IPS-20b (cell line): ENCODE results near the gene RGL4.

Experiments
- H3K27ac ChIP-seq: one replicate; pipeline ENCODE4 v1.5.1; 2013; ENCODE audit warnings: low read length
- H3K27me3 ChIP-seq: 2 replicates; pipeline ENCODE4 v1.6.1; 2013; ENCODE audit warnings: mild to moderate bottlenecking, low read length, inconsistent platforms; ENCODE audit not compliant: insufficient read depth
- H3K36me3 ChIP-seq: 2 replicates; pipeline ENCODE4 v1.6.1; 2013; ENCODE audit warnings: low read depth, mild to moderate bottlenecking, inconsistent platforms, low read length, moderate library complexity; ENCODE audit not compliant: insufficient read depth
- H3K4me1 ChIP-seq: 2 replicates; pipeline ENCODE4 v1.6.1; 2013; ENCODE audit warnings: mild to moderate bottlenecking, control low read depth, inconsistent platforms, low read length, moderate library complexity; ENCODE audit not compliant: insufficient read depth
- H3K4me3 ChIP-seq: 2 replicates; pipeline ENCODE4 v1.5.1; 2013; ENCODE audit warnings: mild to moderate bottlenecking, low read length, inconsistent platforms
- H3K9ac ChIP-seq: 2 replicates; pipeline ENCODE4 v1.6.1; 2013; ENCODE audit warnings: low read depth, mild to moderate bottlenecking, inconsistent platforms, low read length, moderate library complexity
- H3K9me3 ChIP-seq: 2 replicates; pipeline ENCODE4 v1.6.1; 2013; ENCODE audit warnings: mild to moderate bottlenecking, low read depth, low read length, inconsistent platforms; ENCODE audit not compliant: insufficient read depth

Gene RGL4

DNA sequence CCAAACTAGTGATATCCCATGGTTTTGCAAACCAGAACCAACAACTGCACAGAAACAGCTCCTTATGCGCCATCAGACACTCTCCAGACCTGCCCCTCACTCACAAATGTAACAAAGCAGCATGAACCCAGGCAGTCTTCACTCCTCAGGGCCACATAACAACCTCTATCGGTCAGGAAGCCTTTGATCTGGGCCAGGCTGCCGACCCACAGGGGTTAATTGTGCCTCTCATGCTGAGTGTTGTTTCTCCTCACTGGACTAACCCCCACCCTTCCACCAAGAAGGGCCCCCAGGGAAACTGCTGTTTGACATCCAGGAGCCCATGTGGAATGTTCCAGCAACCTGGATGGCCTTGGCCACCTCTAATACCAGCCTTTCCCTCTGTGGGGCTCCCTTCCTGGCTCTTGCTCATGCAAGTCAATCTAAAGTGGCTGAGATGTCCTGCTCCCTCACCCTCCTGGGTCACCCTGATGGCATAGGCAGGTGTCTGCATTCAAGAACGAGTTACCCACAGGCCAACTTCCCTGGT, 7.9 kb upstream of the RGL4 start:
- H3K4me3 ChIP-seq, result no peak overlapping the region
- peaks cover 27% of the 10 kb centered on the region for H3K36me3 ChIP-seq
- H3K27me3 ChIP-seq, result no peaks in the 10 kb centered on the region
- no peaks in the 10 kb centered on the region for H3K4me1 ChIP-seq
- no peak overlapping the region for H3K27ac ChIP-seq
- no peak overlapping the region for H3K9ac ChIP-seq
- no peaks in the 10 kb centered on the region for H3K9me3 ChIP-seq

DNA sequence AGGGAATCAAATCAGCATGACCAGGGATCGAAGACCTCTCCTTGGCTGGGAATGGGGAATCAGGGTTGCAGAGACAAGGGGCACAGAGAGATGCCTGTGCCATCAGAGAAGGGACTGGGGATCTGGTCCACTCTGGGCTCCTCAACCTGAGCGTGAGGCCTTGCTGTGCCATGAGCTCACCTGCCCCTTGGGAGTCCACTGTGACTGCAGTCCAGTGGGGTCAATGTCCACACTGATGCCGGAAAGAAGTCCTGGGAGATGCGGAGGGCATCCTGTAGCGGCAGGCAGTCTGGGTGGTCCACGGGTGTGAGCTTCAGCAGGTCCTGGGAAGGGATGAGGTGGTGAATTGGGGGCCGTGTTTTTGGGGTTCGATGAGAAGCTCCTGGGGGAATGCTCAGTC, 7.3 kb upstream of the RGL4 start:
- Histone ChIP-seq H3K9me3 (no peaks in the 10 kb centered on the region), H3K36me3 (peaks cover 27% of the 10 kb centered on the region), H3K4me1 (no peaks in the 10 kb centered on the region), H3K4me3 (no peak overlapping the region), H3K27me3 (no peaks in the 10 kb centered on the region), H3K9ac (no peak overlapping the region), H3K27ac (no peak overlapping the region)

DNA sequence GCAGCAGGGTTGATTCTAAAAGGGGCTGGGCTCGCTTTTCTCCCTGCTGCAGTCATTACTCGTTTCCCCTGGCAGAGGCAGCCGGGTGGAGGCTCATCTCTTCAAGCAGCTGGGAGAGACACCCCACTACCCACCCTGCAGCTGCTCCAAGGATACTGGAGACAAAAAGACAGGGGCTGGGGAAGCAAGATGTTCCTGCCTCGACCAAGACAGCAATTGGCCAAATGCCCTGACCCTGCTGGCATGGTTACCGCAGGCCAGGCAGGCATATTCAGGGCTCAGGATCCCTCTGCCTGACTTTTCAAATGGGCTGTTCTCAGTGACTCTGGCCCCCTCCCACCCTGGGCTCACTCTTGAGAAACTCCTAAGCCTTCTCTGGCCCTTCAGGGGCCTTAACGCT, 6.8 kb upstream of the RGL4 start:
- Histone ChIP-seq H3K36me3 (peaks cover 27% of the 10 kb centered on the region), H3K4me1 (no peaks in the 10 kb centered on the region), H3K4me3 (no peak overlapping the region), H3K9me3 (no peaks in the 10 kb centered on the region), H3K9ac (no peak overlapping the region), H3K27ac (no peak overlapping the region), H3K27me3 (no peaks in the 10 kb centered on the region)

DNA sequence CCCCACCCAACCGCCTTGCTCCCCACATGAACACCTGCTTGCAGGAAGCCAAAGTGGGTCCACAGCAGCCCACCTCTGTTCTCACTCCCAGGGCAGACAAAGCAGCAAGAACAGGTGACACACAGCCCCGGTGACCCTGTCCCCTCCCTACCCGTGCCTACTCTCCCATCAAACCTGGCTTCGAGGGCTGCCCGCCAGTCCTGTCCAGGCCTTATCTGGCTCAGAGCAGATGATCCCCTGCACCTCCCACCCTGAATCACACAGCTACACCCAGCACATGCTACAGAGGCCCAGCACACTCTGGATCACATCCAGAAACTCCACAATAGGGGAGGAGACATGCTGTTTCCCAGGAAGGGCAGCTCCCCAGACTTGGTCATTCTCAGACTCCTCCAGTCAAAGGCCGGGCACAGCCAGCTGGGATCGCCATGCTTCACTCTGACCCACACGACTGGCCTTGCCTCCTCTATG, 6.2 kb upstream of the RGL4 start:
- H3K27me3 ChIP-seq, result no peaks in the 10 kb centered on the region
- H3K27ac ChIP-seq, result no peak overlapping the region
- H3K9me3 ChIP-seq, result no peaks in the 10 kb centered on the region
- H3K36me3 ChIP-seq, result peaks cover 27% of the 10 kb centered on the region
- H3K4me1 ChIP-seq, result no peaks in the 10 kb centered on the region
- H3K9ac ChIP-seq, result no peak overlapping the region
- H3K4me3 ChIP-seq, result no peak overlapping the region

DNA sequence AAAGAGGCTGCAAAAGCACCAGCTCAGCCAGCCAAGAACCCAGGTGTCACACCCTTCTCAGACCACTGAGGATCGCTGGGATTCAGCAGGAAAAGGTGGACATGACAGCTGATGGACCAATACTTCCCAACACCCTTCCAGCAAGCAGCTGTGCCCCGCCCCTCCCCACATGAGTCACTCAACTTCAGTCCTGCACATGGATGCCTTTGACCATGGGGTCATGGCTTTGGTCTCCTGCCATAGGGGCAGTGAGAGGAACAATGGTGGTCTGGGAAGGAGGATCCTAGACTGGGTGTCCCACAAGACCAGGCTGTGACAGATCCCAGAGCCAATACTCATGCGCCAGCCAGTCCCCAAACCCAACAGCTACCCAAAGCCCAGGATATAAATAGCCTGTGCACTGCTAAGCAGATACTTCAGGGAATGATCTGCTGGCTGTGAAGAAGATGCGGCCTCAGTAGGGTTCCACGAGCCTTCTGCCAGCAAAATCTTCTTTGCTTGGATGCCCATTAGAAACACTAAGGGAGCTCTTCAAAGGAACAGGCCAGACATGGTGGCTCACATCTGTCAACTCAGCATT, 5.5 kb upstream of the RGL4 start:
- H3K27me3 ChIP-seq, result no peaks in the 10 kb centered on the region

DNA sequence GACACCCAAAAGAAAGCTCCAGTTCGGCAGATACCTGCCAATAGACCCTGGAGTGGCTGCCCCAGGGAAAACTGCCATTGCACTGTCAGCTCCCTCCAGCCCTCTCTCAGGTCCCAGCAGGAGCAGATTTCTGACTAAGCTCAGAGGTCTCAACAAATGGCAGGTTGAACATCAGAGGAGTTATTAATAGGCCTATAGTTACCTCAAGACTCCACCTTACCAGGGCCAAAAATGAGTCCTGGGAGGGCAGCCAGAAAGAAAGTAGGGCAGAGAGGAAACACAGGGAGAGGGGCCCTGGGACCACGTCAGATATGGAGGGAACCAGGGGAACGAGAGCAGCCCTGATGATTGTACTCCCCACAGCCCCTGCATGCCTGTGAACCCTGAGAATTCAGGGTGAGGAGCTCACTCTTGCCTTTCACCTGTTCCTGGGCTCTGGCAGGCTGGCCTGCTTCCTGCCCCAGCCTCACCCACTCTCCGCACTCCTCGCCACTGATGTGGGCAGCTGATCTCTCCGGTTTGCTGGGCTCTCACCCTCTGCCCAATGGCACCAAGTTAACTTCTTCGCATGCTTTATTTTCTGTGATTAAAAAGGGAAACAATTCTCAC, 4.3 kb upstream of the RGL4 start:
- Histone ChIP-seq H3K36me3 (peaks cover 33% of the 10 kb centered on the region), H3K27ac (no peak overlapping the region), H3K27me3 (no peaks in the 10 kb centered on the region), H3K9me3 (no peaks in the 10 kb centered on the region), H3K4me1 (no peaks in the 10 kb centered on the region), H3K9ac (no peak overlapping the region), H3K4me3 (no peak overlapping the region)

More for the DNA sequence above, 5.5 kb upstream of the RGL4 start:
- Histone ChIP-seq H3K36me3 (peaks cover 34% of the 10 kb centered on the region), H3K9ac (no peak overlapping the region), H3K9me3 (no peaks in the 10 kb centered on the region), H3K4me3 (no peak overlapping the region), H3K27ac (no peak overlapping the region), H3K4me1 (no peaks in the 10 kb centered on the region)

DNA sequence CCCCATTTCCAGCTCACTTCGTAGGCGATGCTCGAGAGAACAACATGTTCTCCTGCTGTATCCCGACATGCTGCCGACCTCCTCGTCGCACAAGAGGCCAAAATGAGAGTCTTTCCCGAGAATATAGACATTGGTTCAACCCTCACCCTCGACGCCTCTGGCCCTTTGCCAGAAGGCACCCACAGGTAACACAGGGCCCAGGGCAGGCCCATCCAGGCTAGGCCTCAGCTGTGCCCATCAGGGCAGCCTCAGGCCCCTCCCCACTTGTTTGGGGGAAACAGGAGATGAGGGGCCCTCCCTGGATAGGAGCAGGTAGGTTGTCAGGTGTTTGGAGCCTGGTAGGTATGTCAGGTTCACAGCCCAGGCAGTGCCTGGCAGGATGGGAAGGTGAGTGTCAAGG, 2.7 kb upstream of the RGL4 start:
- Histone ChIP-seq H3K27ac (no peak overlapping the region), H3K4me3 (no peak overlapping the region), H3K4me1 (no peaks in the 10 kb centered on the region), H3K36me3 (peaks cover 21% of the 10 kb centered on the region; the same call in 1 of the 2 replicates), H3K9ac (no peak overlapping the region), H3K27me3 (no peaks in the 10 kb centered on the region), H3K9me3 (no peaks in the 10 kb centered on the region)

DNA sequence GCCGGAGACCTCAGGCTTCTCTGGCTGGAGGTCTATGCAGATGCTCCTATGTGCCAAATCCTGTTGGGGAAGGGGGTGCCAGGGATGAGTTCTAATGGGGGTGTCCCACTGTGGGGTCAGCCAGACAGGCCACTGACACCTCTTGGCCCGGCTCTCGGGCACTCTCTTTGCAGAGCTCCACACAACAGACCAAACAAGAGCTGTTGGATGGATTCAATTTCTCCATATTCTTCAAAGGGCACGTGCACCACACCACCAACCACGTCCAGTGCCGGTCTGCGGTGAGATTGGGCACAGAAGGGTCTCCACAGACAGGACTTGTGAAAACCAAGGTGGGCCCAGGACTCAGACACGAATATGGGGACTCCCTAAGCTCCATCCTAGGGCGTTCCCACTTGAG, 2.2 kb upstream of the RGL4 start:
- no peak overlapping the region for H3K27ac ChIP-seq
- H3K27me3 ChIP-seq, result no peaks in the 10 kb centered on the region
- H3K36me3 ChIP-seq, result peaks cover 21% of the 10 kb centered on the region; the same call in 1 of the 2 replicates
- H3K4me1 ChIP-seq, result no peaks in the 10 kb centered on the region
- no peak overlapping the region for H3K4me3 ChIP-seq
- H3K9ac ChIP-seq, result no peak overlapping the region
- H3K9me3 ChIP-seq, result no peaks in the 10 kb centered on the region

DNA sequence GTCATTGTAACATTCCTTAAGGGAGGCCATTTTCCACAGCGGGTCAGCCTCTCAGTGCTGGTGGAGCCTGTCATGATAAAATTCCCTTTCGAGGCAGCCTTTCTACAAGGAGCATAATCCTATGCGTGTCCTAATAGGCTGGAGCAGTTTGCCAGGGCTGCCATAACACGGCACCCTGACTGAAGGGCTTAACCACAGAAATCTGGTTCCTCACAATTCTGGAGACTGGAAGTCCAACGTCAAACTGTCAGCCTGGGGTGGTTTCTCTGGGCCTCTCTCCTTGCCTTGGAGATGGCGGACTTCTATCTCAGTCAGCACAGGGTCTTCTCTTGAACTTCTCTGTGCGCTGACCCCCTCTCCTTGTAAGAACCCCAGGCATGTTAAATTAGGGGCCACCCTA, 1.4 kb upstream of the RGL4 start:
- Histone ChIP-seq H3K9me3 (no peaks in the 10 kb centered on the region), H3K4me1 (no peaks in the 10 kb centered on the region), H3K36me3 (peaks cover 26% of the 10 kb centered on the region; the same call in 1 of the 2 replicates), H3K9ac (no peak overlapping the region), H3K4me3 (no peak overlapping the region), H3K27ac (no peak overlapping the region), H3K27me3 (no peaks in the 10 kb centered on the region)

DNA sequence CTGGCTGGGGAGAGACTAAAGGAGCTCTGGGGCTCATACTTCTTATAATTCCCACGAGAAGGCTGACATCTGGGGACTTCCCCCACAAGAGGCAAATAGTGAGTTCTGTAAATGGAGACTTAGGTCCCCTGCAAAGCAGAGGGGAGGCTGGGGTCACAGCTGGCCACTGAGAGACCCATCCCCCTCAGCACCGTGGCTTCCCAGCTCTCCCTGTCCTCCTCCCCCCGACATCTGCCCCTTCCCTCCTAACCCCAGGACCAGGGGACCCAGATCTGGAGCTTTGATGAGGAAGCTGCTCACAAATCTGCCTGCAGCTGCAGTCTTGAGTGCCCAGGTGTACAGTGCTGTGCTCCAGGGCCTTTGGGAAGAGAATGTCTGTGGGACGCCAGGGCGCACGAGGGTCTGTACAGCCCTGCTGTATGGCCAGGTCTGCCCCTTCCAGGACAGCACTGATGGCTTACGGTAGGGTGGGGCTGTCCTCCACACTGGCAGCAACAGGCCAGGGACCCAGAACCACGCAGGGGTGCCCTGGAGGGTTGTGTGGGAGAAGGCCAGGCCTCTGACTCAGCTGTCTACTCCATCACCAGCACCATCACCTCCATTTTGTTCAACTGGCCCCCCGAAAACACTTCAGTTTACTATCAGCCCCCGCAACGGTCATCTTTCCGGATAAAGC, 1.1 kb downstream of the RGL4 start:
- Histone ChIP-seq H3K9me3 (no peaks in the 10 kb centered on the region), H3K27ac (no peak overlapping the region), H3K4me1 (no peaks in the 10 kb centered on the region), H3K36me3 (peaks cover 34% of the 10 kb centered on the region), H3K27me3 (no peaks in the 10 kb centered on the region), H3K9ac (no peak overlapping the region), H3K4me3 (no peak overlapping the region)

DNA sequence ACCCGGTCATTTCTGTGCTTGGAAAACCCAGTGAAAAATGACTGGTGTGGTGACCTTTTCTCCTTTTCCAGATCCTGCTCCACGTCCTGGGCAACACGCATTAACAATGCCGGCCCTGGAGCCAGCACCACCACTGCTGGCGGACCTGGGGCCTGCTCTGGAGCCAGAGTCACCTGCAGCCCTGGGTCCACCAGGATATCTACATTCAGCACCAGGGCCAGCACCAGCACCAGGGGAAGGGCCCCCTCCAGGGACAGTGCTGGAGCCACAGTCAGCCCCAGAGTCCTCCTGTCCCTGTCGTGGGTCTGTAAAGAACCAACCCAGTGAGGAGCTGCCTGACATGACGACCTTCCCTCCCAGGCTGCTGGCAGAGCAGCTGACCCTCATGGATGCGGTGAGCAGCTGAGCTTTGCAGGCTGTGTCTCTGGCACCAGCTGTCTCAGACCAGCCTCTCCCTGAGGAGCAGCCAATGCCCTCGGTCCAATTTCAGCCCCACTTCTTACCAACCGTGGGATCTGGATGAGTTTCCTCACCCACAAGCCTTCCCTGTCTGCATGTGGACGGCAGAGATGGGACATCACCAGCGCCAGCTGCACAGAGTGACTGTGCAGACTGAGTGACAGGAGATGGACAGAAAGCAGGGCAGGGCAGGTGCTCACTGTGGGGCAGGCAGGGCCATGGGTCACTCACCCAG, 1.9 kb downstream of the RGL4 start:
- Histone ChIP-seq H3K9ac (no peak overlapping the region), H3K4me1 (no peaks in the 10 kb centered on the region), H3K27ac (no peak overlapping the region), H3K4me3 (no peak overlapping the region), H3K36me3 (peaks cover 34% of the 10 kb centered on the region), H3K9me3 (no peaks in the 10 kb centered on the region), H3K27me3 (no peaks in the 10 kb centered on the region)
